ENCODE measurements around the gene SDHA.
"Not testable (repeated sequence)": the region's sequence is repeated elsewhere in the genome, so short reads cannot be mapped to it uniquely, and the experiment has no call there.

SDHA gene

DNA sequence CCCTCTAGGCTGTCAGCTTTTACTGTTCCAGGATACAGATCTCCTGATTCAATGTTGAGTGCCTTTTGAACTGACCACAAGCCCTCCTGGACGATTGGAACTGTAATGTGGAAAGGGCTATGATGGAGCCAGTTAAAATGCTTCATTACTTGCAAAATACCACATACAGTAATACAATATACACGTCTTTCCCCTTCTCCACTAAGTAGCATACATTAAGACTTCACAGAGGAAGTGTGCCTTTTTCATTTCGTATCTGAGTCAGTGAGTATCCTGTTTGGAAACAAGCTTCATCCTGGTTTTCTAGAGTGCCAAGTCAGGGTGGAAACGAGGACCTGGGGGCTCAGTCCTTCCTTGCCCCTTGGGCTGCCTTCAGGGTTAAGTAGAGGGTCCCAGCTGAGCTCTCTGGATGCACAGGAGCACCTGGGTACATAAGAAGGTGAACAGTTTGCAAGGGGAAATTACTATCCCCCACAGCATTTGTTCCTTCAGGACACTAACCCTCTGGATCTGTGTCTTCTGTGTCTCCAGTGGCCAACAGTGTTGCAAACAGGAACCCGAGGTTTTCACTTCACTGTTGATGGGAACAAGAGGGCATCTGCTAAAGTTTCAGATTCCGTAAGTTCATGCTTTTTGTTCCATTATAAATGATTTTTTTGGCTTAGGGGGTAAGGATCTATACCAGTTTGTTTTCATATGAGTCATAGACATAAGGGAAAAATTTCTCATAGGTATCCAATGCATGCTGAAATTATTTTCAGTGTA is 5.0 kb downstream of the SDHA start:
- not testable (repeated sequence) for DNase-seq (ENCODE audit: low read depth)

DNA sequence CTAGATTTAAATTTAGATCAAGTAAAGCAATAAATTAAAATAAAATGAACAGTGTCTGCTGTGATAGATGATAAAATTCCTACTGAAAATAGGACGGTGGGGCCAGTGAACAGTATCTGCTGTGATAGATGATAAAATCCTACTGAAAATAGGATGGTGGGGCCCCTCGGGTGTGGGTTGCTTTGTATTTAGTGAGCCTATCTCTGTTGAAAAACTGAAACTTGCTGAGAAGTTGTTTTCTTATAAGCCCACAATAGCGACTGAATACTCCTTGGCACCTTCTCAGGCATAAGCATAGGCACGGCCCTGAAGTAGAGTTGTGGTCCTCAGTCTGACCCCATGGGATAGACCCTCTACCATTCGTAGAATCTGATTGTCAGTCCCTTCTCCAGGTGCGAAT is 5.7 kb downstream of the SDHA start:
- DNase-seq (ENCODE audit: low read depth), result no peak

GRCh38 chr5:225334-225733 is 7.2 kb downstream of the SDHA start:
- no peak for DNase-seq (ENCODE audit: low read depth)

DNA sequence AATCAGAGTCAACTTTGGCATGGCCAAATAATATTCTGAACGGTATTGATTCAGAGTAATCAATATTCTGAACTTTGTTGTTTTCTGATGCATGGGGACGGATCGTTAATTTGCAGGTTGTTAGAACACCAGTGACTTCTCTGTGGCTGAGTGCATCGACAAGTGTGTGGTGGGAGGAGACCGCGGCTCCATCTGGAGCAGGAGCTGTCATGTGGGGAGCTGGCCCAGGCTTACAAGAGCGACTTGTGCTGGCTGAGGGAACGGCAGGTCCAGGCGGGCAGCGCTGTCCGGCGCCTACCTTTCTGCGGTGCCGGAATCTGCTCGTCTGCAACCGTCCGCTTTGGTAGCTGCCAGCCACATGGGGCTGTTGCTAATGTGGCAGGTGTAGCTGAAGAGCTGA is 9.3 kb downstream of the SDHA start:
- not testable (repeated sequence) for DNase-seq (ENCODE audit: low read depth)

DNA sequence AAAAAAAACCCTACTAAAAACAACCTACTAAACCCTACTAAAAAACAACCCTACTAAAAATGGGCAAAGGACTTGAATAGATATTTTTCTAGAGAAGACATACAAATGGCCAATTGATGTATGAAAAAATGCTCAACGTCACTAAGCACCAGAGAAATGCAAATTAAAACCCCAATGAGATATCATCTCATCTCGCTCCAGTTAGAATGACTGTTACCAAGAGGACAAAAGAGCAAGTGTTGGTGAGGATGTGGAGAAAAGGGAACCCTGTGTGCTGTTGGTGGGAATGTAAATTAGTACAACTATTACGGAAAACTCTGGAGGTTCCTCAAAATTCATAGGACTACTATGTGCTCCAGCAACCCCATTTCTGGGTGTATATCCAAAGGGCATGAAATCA is 10.8 kb downstream of the SDHA start:
- no peak for DNase-seq (ENCODE audit: low read depth)

- DNase-seq (ENCODE audit: low read depth), result no peak
Observed at GRCh38 chr5:230711-231110, 12.6 kb downstream of the SDHA start.

GRCh38 chr5:231661-232060 is 13.5 kb downstream of the SDHA start:
- DNase-seq (ENCODE audit: low read depth), result no peak

- not testable (repeated sequence) for DNase-seq (ENCODE audit: low read depth)
Observed at GRCh38 chr5:233426-233825, 15.3 kb downstream of the SDHA start.

DNA sequence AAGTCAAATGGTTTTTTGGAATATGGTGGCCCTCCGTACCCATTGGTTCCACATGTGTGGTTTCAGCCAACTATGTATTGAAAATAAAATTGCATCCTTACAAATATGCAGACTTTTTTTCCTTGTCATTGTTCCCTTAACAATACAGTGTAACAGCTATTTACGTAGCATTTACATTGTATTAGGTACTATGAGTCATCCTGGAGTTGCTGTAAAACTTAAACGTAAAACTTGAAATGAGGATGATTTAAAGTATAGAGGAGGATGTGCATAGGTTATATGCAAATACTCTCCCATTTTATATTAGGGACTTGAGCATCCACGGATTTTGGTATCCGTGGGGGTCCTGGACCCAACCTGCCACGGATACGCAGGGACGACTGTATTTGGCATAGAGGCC is 16.3 kb downstream of the SDHA start:
- DNase-seq (ENCODE audit: low read depth), result no peak

DNA sequence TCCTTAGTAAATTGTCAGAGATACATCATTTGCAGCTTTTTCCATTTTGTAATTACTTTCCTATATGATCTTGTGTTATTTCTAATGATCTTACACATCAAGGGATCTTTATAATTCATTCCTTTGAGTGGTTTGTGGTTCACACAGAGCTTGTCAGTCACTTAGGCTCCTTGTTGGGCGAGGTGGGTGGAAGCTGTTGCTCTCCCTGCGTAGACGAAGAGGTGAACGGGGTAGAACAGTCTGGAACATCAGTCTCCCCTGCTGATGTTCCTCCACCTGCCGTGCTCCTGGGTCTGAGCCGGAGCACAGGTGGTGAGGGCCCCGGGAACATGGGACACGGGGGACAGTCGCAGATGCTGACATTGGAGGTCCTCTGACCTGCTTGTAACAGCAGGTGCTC is 17.4 kb downstream of the SDHA start:
- not testable (repeated sequence) for DNase-seq (ENCODE audit: low read depth)

- DNase-seq (ENCODE audit: low read depth), result not testable (repeated sequence)
Observed at GRCh38 chr5:237931-238330, 19.8 kb downstream of the SDHA start.

GRCh38 chr5:240550-240949 is 22.4 kb downstream of the SDHA start:
- not testable (repeated sequence) for DNase-seq (ENCODE audit: low read depth)

DNA sequence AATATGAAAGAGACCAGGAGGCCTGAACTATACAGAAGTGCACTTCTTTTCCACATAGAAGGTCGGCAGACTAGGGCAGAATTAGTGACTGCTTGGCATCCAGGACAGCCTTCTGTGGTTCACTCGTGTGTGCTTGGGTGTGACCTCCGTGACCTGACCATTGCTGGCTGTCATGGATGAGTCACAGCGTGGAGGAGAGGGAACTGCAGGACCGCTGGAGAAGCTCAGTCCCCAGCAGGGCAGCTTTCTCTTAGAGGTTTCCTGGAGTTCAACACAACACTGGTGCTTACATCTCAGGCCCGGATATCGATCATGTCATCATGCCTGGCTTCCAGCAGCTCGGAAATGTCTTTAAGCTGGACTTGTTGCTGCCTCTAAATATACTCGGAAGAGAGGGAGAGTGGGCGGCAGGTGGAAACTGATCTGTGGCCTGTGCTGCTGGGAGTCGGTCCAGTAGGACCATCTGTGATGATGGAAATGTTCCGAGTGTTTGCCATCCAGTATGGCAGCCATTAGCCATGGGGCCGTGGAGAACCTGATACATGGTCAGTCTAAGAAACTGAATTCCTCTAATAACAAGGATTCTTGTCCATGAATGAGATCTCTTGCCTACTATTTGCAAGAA is 23.0 kb downstream of the SDHA start:
- not testable (repeated sequence) for DNase-seq (ENCODE audit: low read depth)

- not testable (repeated sequence) for DNase-seq (ENCODE audit: low read depth)
Observed at GRCh38 chr5:243683-244367, 25.7 kb downstream of the SDHA start.

- not testable (repeated sequence) for DNase-seq (ENCODE audit: low read depth)
Observed at GRCh38 chr5:245717-246116, 27.6 kb downstream of the SDHA start.

GRCh38 chr5:250396-250795 is 32.3 kb downstream of the SDHA start:
- not testable (repeated sequence) for DNase-seq (ENCODE audit: low read depth)

DNA sequence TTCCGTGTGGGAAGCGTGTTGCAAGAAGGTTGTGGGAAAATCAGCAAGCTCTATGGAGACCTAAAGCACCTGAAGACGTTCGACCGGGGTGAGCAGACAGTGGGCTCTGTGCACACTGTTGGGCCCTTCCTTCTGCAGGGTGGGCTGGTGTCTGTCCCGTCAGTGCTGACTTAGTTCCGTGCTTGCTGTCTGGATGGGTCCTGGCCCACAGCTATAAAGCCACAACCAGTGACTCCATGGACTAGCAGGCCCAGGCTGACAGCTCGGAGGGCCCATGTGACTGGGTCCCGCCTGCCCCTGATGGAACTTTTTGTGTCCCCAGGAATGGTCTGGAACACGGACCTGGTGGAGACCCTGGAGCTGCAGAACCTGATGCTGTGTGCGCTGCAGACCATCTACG is 32.9 kb downstream of the SDHA start:
- not testable (repeated sequence) for DNase-seq (ENCODE audit: low read depth)

DNA sequence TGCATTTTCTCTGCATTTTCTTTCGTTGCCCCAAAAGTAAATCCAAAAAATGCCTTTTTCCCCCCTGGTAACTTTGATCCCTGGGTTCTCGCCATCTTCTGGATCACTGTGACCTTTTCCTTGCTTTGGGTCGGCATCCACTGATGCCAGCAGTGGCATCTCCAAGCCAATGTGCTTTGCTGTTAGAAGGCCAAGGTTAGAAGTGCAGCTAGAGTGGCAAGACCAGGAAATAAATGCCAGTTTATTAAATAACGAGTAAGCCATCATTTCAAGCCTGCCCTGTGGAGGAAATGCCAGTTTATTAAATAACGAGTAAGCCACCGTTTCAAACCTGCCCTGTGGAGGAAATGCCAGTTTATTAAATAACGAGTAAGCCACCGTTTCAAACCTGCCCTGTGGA is 33.4 kb downstream of the SDHA start:
- DNase-seq (ENCODE audit: low read depth), result not testable (repeated sequence)

GRCh38 chr5:251975-252374 is 33.9 kb downstream of the SDHA start:
- DNase-seq (ENCODE audit: low read depth), result not testable (repeated sequence)

- DNase-seq (ENCODE audit: low read depth), result no peak
Observed at GRCh38 chr5:252546-252945, 34.4 kb downstream of the SDHA start.

DNA sequence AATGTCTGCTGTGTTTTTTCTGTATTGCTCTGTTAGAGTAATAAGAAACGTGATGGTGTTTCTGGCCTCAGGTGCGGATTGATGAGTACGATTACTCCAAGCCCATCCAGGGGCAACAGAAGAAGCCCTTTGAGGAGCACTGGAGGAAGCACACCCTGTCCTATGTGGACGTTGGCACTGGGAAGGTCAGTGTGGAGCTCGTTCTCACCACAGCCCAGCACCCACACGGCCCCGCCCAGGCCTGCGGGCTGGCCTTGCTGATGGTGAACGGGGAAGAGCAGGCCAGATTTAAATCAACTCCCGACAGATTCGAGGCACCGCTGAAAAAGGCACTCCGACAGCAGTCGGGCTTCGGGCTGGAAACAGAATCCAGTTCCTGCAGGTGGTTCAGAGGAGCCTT is 36.2 kb downstream of the SDHA start:
- DNase-seq (ENCODE audit: low read depth), result not testable (repeated sequence)

DNA sequence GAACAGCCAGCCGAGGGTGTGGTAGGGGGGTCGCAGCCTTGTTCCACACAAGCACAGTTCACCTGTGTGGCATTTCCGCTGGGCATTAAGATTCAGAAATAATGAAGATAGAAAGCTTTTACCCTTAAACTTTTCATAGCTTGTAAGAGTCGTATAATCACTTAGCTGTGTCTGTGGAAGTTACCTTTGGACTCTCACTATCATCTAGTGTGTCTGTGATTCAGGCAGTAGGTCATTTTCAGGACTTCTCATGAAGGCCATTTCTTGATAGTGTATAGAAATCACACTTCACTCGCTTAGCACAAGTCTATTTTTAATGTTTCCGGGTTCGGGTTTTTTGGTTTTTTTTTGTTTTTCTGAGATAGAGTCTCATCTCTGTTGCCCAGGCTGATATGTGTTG is 37.0 kb downstream of the SDHA start:
- not testable (repeated sequence) for DNase-seq (ENCODE audit: low read depth)

GRCh38 chr5:256347-256746 is 38.2 kb downstream of the SDHA start:
- not testable (repeated sequence) for DNase-seq (ENCODE audit: low read depth)
